Neural progenitor cell (in vitro differentiated cells): ENCODE measurements around the gene HPD. TPM values are rescaled to one million over a fixed set of nuclear protein-coding genes. Genes with fewer than 3 reads are reported as not detected.

ENCODE experiments used
- DNase-seq: peaks from one replicate; pipeline ENCODE4 v3.0.0-alpha.2; 2016; ENCODE audit warnings: low spot score
- H2AFZ ChIP-seq: fragments of 200-600 bp; sonication (generic); replicated peaks from 2 replicates; pipeline ENCODE4 v1.6.1; 2016; ENCODE audit warnings: antibody characterized with exemption
- H3F3A ChIP-seq: fragments of 200-600 bp; sonication (generic); 2 replicates; pipeline ENCODE4 v1.6.1; 2016; ENCODE audit warnings: antibody characterized with exemption, low read depth
- H3K27ac ChIP-seq: fragments of 200-600 bp; sonication (generic); 2 replicates; pipeline ENCODE4 v1.5.1; 2016; ENCODE audit warnings: mild to moderate bottlenecking
- H3K27me3 ChIP-seq: fragments of 200-600 bp; sonication (generic); 2 replicates; pipeline ENCODE4 v1.6.1; 2016; ENCODE audit warnings: mild to moderate bottlenecking, moderate library complexity
- H3K36me3 ChIP-seq: fragments of 200-600 bp; sonication (generic); 2 replicates; pipeline ENCODE4 v1.5.1; 2016
- H3K4me1 ChIP-seq: fragments of 200-600 bp; sonication (generic); 2 replicates; pipeline ENCODE4 v1.6.1; 2016; ENCODE audit warnings: mixed run types
- H3K4me2 ChIP-seq: fragments of 200-600 bp; sonication (generic); 2 replicates; pipeline ENCODE4 v1.6.1; 2016
- H3K4me3 ChIP-seq: fragments of 200-600 bp; sonication (generic); 2 replicates; pipeline ENCODE4 v1.5.1; 2016
- H3K79me2 ChIP-seq: fragments of 200-600 bp; sonication (generic); 2 replicates; pipeline ENCODE4 v1.6.1; 2016; ENCODE audit warnings: low read depth
- H3K9ac ChIP-seq: fragments of 200-600 bp; sonication (generic); 2 replicates; pipeline ENCODE4 v1.6.1; 2016
- H3K9me3 ChIP-seq: fragments of 200-600 bp; sonication (generic); 2 replicates; pipeline ENCODE4 v1.5.1; 2016; ENCODE audit warnings: low read depth
- H4K20me1 ChIP-seq: fragments of 200-600 bp; sonication (generic); 2 replicates; pipeline ENCODE4 v1.6.1; 2016; ENCODE audit warnings: low read depth
- H3K27ac Mint-ChIP-seq: 3 replicates; pipeline ENCODE4 v1.8.0; 2021; ENCODE audit warnings: mixed read lengths
- H3K27me3 Mint-ChIP-seq: 2 replicates; pipeline ENCODE4 v1.8.0; 2022; ENCODE audit warnings: low read depth, mild to moderate bottlenecking, inconsistent platforms, moderate library complexity, mixed read lengths; ENCODE audit not compliant: insufficient read depth
- H3K36me3 Mint-ChIP-seq: 3 replicates; pipeline ENCODE4 v1.8.0; 2021; ENCODE audit warnings: mixed read lengths
- H3K4me1 Mint-ChIP-seq: 3 replicates; pipeline ENCODE4 v1.8.0; 2021; ENCODE audit warnings: mixed read lengths
- H3K4me3 Mint-ChIP-seq: 3 replicates; pipeline ENCODE4 v1.8.0; 2021; ENCODE audit warnings: mild to moderate bottlenecking, moderate library complexity, mixed read lengths
- H3K9me3 Mint-ChIP-seq: 3 replicates; pipeline ENCODE4 v1.8.0; 2020; ENCODE audit warnings: mixed read lengths
- CTCF ChIP-seq: fragments of 200-600 bp; sonication (generic); IDR thresholded peaks from 2 replicates; pipeline ENCODE4 v1.5.1; 2017; ENCODE audit warnings: antibody characterized with exemption, mild to moderate bottlenecking
- EZH2 ChIP-seq: fragments of 200-600 bp; sonication (generic); IDR thresholded peaks from 2 replicates; pipeline ENCODE4 v1.6.1; 2017; ENCODE audit warnings: antibody characterized with exemption, mild to moderate bottlenecking, moderate library complexity
- EZH2phosphoT487 ChIP-seq: fragments of 200-600 bp; sonication (generic); IDR thresholded peaks from 2 replicates; pipeline ENCODE4 v1.6.1; 2017; ENCODE audit warnings: antibody characterized with exemption
- total RNA-seq: library from RNA; depleted of rRNA; stranded (reverse); fragments of >200 nt; gene quantifications from 2 replicates; pipeline ENCODE4 v1.2.3, GENCODE V29; 2015; ENCODE audit warnings: low replicate concordance

The HPD gene
- total RNA-seq, 1 donor from 2014 or later = not detected

GRCh38 chr12:121819212-121819949, 39.3 kb downstream of the HPD start:
- no peaks in the 10 kb centered on the region for H3K27me3 ChIP-seq
- Mint-ChIP-seq H3K27me3 (peaks cover 8% of the 10 kb centered on the region), H3K36me3 (peaks cover 19% of the 10 kb centered on the region), H3K4me1 (no peaks in the 10 kb centered on the region), H3K4me3 (peak overlapping the region; percentile 64), H3K27ac (peak overlapping the region; percentile 46), H3K9me3 (no peaks in the 10 kb centered on the region)
- no peaks in the 10 kb centered on the region for H3K36me3 ChIP-seq
- TF ChIP-seq EZH2phosphoT487 (no peak), CTCF (no peak), EZH2 (no peak)
- H4K20me1 ChIP-seq = no peaks in the 10 kb centered on the region
- no peak overlapping the region for H3K9ac ChIP-seq
- H2AFZ ChIP-seq = no peak overlapping the region
- H3K4me1 ChIP-seq = no peaks in the 10 kb centered on the region
- no peak for DNase-seq
- no peak overlapping the region for H3K4me2 ChIP-seq
- H3K4me3 ChIP-seq = no peak overlapping the region
- H3F3A ChIP-seq = no peaks in the 10 kb centered on the region
- H3K79me2 ChIP-seq = peaks cover 8% of the 10 kb centered on the region
- H3K9me3 ChIP-seq = no peaks in the 10 kb centered on the region
- H3K27ac ChIP-seq = no peak overlapping the region

GRCh38 chr12:121817648-121818043, 41.0 kb downstream of the HPD start:
- peaks cover 21% of the 10 kb centered on the region for H3K36me3 Mint-ChIP-seq
- peaks cover 8% of the 10 kb centered on the region for H3K4me1 Mint-ChIP-seq
- Histone ChIP-seq H3K9me3 (no peaks in the 10 kb centered on the region), H3K4me3 (no peak overlapping the region), H3K4me1 (peaks cover 5% of the 10 kb centered on the region), H3K36me3 (no peaks in the 10 kb centered on the region), H3K27ac (no peak overlapping the region), H3F3A (no peaks in the 10 kb centered on the region), H3K27me3 (no peaks in the 10 kb centered on the region), H3K9ac (no peak overlapping the region), H4K20me1 (peaks cover 13% of the 10 kb centered on the region), H2AFZ (no peak overlapping the region), H3K4me2 (no peak overlapping the region), H3K79me2 (peaks cover 21% of the 10 kb centered on the region)
- no peak for TF ChIP-seq CTCF
- no peak for TF ChIP-seq EZH2phosphoT487
- no peak for TF ChIP-seq EZH2
- DNase-seq = no peak
- no peak overlapping the region for H3K4me3 Mint-ChIP-seq
- no peaks in the 10 kb centered on the region for H3K9me3 Mint-ChIP-seq
- H3K27me3 Mint-ChIP-seq = peaks cover 8% of the 10 kb centered on the region
- no peak overlapping the region for H3K27ac Mint-ChIP-seq

- H3K4me3 ChIP-seq = no peak overlapping the region
- H3K9me3 ChIP-seq = no peaks in the 10 kb centered on the region
- peaks cover 17% of the 10 kb centered on the region for H4K20me1 ChIP-seq
- peaks cover 5% of the 10 kb centered on the region for H3K4me1 ChIP-seq
- no peak overlapping the region for H3K4me3 Mint-ChIP-seq
- no peak overlapping the region for H3K4me2 ChIP-seq
- no peaks in the 10 kb centered on the region for H3K27me3 ChIP-seq
- H3K9me3 Mint-ChIP-seq = no peaks in the 10 kb centered on the region
- H2AFZ ChIP-seq = no peak overlapping the region
- H3K79me2 ChIP-seq = peaks cover 26% of the 10 kb centered on the region
- TF ChIP-seq EZH2phosphoT487 (no peak), EZH2 (no peak), CTCF (no peak)
- H3K27me3 Mint-ChIP-seq = peaks cover 8% of the 10 kb centered on the region
- no peak overlapping the region for H3K27ac Mint-ChIP-seq
- H3K4me1 Mint-ChIP-seq = peaks cover 12% of the 10 kb centered on the region
- H3K9ac ChIP-seq = no peak overlapping the region
- H3K36me3 ChIP-seq = no peaks in the 10 kb centered on the region
- DNase-seq = no peak
- peaks cover 3% of the 10 kb centered on the region for H3F3A ChIP-seq
- H3K36me3 Mint-ChIP-seq = peaks cover 21% of the 10 kb centered on the region
- no peak overlapping the region for H3K27ac ChIP-seq
Measured at GRCh38 chr12:121816925-121817647, 41.6 kb downstream of the HPD start.
